Neutrophil (primary cell): Measurements from ENCODE around the gene MYORG.
"Not testable (repeated sequence)": the region's sequence is repeated elsewhere in the genome, so short reads cannot be mapped to it uniquely, and the experiment has no call there.

Experiments used
- H3K27ac ChIP-seq: fragments of 200-600 bp; sonication (generic); 2 replicates; pipeline ENCODE4 v1.5.1; 2016; ENCODE audit warnings: mild to moderate bottlenecking, moderate library complexity
- H3K27me3 ChIP-seq: fragments of 200-600 bp; sonication (generic); 2 replicates; pipeline ENCODE4 v1.6.0; 2016; ENCODE audit warnings: mild to moderate bottlenecking
- H3K36me3 ChIP-seq: fragments of 200-600 bp; sonication (generic); 2 replicates; pipeline ENCODE4 v1.5.1; 2017
- H3K4me1 ChIP-seq, 2 experiments: fragments of 200-600 bp in 1 of 2; sonication (generic) in 1 of 2; 1 replicate in 1 of 2; 2 replicates in 1 of 2; pipeline versions ENCODE4 v1.5.1 to v1.6.1; 2013 to 2016; ENCODE audit warnings: low read depth in 1 of 2, low read length in 1 of 2, mild to moderate bottlenecking in 1 of 2, moderate library complexity in 1 of 2; ENCODE audit not compliant: control insufficient read depth in 1 of 2, insufficient read depth in 1 of 2
- H3K4me3 ChIP-seq, 2 experiments: fragments of 200-600 bp in 1 of 2; sonication (generic) in 1 of 2; 1 replicate in 1 of 2; 2 replicates in 1 of 2; pipeline ENCODE4 v1.5.1; 2013 to 2016; ENCODE audit warnings: low read depth in 1 of 2, low read length in 1 of 2, mild to moderate bottlenecking in 1 of 2, moderate library complexity in 1 of 2
- H3K9me3 ChIP-seq: fragments of 200-600 bp; sonication (generic); 2 replicates; pipeline ENCODE4 v1.5.1; 2016
- TF ChIP-seq, protein P1 (sequence below): fragments of 200-600 bp; sonication (generic); IDR thresholded peaks from 2 replicates; pipeline ENCODE4 v1.5.1; 2016; ENCODE audit warnings: antibody characterized with exemption

The MYORG gene

DNA sequence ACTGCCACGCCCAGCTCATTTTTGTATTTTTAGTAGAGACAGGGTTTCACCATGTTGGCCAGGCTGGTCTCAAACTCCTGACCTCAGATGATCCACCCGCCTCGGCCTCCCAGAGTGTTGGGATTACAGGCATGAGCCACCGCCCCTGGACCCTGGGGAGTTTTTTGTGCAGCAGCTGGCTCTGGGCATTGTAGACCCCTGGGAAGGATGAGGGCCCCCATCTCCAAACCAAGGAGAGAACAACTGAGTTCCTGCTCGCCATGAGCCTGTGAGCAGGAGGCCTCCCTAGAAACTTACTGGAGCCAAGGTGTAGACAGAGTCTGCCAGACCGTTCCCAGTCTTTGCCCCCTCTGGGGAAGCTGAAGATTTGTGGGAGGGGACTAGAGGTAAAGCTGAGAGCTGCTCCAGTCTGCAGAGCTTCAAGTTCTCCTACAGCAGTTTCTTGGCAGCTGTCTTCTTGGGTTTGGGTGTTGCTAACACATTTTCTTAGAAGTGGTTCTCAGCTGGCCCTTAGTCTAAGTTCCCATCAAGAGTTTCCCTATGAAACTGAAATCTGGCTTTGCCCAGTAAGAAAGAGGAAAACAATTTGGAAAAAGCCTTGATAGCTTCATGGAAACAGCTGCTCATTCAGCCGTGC, 34.9 kb downstream of the MYORG start:
- no peaks in the 10 kb centered on the region for H3K9me3 ChIP-seq
- H3K4me1 ChIP-seq: no peaks in the 10 kb centered on the region
- no peak overlapping the region for H3K4me3 ChIP-seq
- TF ChIP-seq, protein P1, sequence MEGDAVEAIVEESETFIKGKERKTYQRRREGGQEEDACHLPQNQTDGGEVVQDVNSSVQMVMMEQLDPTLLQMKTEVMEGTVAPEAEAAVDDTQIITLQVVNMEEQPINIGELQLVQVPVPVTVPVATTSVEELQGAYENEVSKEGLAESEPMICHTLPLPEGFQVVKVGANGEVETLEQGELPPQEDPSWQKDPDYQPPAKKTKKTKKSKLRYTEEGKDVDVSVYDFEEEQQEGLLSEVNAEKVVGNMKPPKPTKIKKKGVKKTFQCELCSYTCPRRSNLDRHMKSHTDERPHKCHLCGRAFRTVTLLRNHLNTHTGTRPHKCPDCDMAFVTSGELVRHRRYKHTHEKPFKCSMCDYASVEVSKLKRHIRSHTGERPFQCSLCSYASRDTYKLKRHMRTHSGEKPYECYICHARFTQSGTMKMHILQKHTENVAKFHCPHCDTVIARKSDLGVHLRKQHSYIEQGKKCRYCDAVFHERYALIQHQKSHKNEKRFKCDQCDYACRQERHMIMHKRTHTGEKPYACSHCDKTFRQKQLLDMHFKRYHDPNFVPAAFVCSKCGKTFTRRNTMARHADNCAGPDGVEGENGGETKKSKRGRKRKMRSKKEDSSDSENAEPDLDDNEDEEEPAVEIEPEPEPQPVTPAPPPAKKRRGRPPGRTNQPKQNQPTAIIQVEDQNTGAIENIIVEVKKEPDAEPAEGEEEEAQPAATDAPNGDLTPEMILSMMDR: no peak
- H3K27me3 ChIP-seq: no peaks in the 10 kb centered on the region
- H3K36me3 ChIP-seq: peaks cover 75% of the 10 kb centered on the region
- no peak overlapping the region for H3K27ac ChIP-seq

DNA sequence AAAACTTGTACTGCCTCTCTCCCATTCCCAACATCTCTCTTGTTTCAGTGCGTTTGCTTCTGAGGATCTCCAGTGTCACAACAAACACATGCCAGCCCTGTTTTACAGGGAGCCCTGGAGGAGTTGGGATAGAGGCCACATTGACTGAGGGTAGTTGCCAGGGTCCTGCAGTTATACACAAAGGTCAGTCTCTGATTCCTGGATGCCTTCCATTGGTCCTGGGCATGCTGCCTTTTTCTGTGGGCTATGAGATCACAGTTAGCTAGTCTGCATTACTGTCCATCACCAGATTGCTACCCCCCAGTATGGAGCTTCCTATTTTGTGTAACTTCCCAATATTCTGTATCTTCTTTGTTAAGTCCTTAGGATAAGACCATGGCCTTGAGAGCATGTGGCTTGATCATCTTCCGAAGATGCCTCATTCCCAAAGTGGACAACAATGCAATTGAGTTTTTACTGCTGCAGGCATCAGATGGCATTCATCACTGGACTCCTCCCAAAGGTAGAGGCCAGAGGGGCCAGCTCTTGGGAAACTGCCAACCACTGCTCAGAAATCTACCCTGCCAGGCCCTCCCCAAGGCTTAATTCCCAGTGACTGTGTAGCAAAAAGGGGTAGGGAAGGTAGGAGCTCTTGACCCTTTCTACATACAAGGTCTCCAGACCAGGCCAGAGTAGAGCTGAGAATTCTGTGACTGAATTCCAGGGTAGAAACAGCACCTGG, 37.9 kb downstream of the MYORG start:
- Histone ChIP-seq H3K36me3 (peaks cover 54% of the 10 kb centered on the region), H3K27me3 (no peaks in the 10 kb centered on the region)
- TF ChIP-seq, protein P1: no peak

DNA sequence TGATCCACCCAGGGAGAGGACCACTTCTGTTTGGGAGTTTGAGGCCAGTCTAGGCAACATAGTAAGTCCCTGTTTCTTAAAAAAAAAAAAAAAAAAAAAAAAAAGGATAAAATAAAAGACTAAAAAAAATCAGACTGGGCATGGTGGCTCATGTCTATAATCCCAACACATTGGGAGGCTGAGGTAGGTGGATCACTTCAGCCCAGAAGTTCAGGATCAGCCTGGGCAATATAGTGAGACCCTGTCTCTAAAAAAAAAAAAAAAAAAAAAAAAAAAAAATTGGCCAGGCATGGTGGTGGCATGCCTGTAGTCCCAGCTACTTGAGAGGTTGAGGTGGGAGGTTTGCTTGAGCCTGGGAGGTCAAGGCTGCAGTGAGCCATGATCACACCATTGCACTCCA, 38.6 kb downstream of the MYORG start:
- not testable (repeated sequence) for H3K27ac ChIP-seq, H3K4me3 ChIP-seq, H3K9me3 ChIP-seq, H3K4me1 ChIP-seq, H3K27me3 ChIP-seq
- peaks cover 47% of the 10 kb centered on the region for H3K36me3 ChIP-seq

More for the DNA sequence above, 37.9 kb downstream of the MYORG start:
- Histone ChIP-seq H3K4me1 (no peaks in the 10 kb centered on the region), H3K9me3 (no peaks in the 10 kb centered on the region), H3K27ac (no peak overlapping the region), H3K4me3 (no peak overlapping the region)

DNA sequence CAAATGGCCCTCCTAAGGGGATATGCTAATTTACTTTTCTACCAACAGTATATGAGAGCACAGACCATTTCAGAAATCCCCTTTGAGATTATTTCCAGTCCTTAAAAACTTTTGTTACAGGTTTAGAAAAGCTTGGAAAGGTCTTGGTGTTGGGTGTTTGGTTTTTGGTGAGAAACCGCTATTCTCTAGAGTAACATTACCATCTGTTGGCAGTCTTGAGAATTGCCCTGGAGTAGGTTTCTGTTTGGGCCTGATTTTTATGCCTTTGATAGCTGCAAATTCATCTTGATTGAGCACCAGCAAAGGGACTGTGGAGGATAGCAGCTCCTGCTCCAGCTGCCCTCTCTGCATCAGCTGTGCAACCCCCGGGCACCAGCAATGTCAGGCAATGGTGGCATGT, 39.3 kb downstream of the MYORG start:
- Histone ChIP-seq H3K27me3 (no peaks in the 10 kb centered on the region), H3K9me3 (no peaks in the 10 kb centered on the region), H3K36me3 (peaks cover 40% of the 10 kb centered on the region), H3K4me3 (no peak overlapping the region), H3K4me1 (no peaks in the 10 kb centered on the region), H3K27ac (no peak overlapping the region)
- TF ChIP-seq, protein P1: no peak

DNA sequence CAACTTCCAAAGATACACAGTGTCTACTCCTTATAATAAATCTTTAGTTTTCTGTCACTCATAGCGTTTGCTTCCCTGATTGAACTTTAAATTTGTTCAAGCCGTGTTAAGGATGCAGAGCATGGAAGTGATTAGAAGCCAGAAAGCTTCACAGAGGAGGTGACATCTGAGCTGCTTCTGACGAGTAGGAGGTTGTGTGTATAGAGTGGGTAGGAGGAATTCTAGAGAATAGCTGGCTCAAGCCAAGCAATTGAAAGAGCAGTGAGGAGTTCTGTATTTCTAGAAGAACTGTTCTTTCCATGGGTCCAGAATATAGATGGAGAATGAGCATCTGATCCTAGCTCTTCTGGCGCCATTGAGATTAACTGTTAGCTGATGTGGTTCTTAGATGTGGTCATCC, 41.3 kb downstream of the MYORG start:
- TF ChIP-seq, protein P1: no peak

DNA sequence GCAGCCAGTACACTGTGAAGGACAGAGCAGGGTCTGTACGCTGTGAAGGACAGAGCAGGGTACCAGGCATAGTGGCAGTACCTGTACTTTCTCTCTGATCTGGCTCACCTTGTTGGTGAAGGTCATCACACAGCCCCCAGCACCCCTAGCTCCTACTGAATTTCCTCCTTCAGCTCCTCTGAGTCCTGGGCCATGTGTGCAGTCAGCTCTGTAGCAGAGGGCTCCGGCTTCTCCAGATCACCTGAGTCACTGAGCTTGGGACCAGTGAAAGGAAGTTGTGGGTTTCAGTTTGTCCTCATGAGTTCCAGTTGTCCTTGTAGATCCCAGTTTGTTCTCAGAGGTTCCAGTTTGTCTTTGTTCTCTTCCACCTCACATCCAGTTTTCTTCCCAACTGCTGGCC, 41.8 kb downstream of the MYORG start:
- TF ChIP-seq, protein P1: no peak
- H3K27ac ChIP-seq: no peak overlapping the region

More for the DNA sequence above, 41.3 kb downstream of the MYORG start:
- Histone ChIP-seq H3K9me3 (no peaks in the 10 kb centered on the region), H3K4me3 (no peak overlapping the region), H3K27me3 (no peaks in the 10 kb centered on the region), H3K4me1 (peaks cover 1 to 3% of the 10 kb centered on the region in 2 experiments), H3K27ac (no peak overlapping the region), H3K36me3 (peaks cover 20% of the 10 kb centered on the region)

More for the DNA sequence above, 41.8 kb downstream of the MYORG start:
- Histone ChIP-seq H3K27me3 (no peaks in the 10 kb centered on the region), H3K4me1 (peaks cover 6 to 7% of the 10 kb centered on the region in 2 experiments), H3K4me3 (no peak overlapping the region), H3K36me3 (peaks cover 15% of the 10 kb centered on the region), H3K9me3 (no peaks in the 10 kb centered on the region)
